Psoas muscle (tissue), 8 donors: ENCODE measurements around the gene IQSEC3. TPM values are rescaled to one million over a fixed set of nuclear protein-coding genes. Genes with fewer than 3 reads are reported as not detected.

ENCODE experiments used
- ATAC-seq, 4 donors: fragments of 200-7000 bp; cut with Tn5 transposase; one replicate each; pipeline ENCODE4 v1.9.1; 2020; ENCODE audit warnings: moderate library complexity in 3 of 4, mild to moderate bottlenecking in 2 of 4
- DNase-seq, 2 donors: peaks; one replicate each; pipeline ENCODE4 v3.0.0-alpha.2; 2020
- H3K27ac ChIP-seq: fragments of 200-600 bp; one replicate; pipeline ENCODE4 v1.8.0; 2022
- H3K27me3 ChIP-seq, 3 donors: fragments of 200-600 bp in 1 of 3; one replicate each; pipeline versions ENCODE4 v1.6.1 to v1.8.0; 2013 to 2022; ENCODE audit warnings: low read length in 2 of 3, mild to moderate bottlenecking in 2 of 3, moderate library complexity in 1 of 3; ENCODE audit not compliant: insufficient read depth in 3 of 3
- H3K36me3 ChIP-seq, 2 donors: fragments of 200-600 bp in 1 of 2; one replicate each; pipeline versions ENCODE4 v1.6.1 to v1.8.0; 2013 to 2022; ENCODE audit warnings: low read depth in 1 of 2, mild to moderate bottlenecking in 1 of 2, moderate library complexity in 1 of 2; ENCODE audit not compliant: insufficient read depth in 1 of 2
- H3K4me1 ChIP-seq: fragments of 200-600 bp; one replicate; pipeline ENCODE4 v1.8.0; 2022
- H3K4me3 ChIP-seq: fragments of 200-600 bp; one replicate; pipeline ENCODE4 v1.8.0; 2022; ENCODE audit warnings: mild to moderate bottlenecking
- H3K9me3 ChIP-seq: fragments of 200-600 bp; one replicate; pipeline ENCODE4 v1.8.0; 2022
- WGBS, 3 donors: extraction: QIAGEN DNeasy Blood & Tissue Kit; methylation state at CpG; one replicate each; pipeline versions ENCODE4 v1.1.6 to v1.1.7; 2013; 5-methylcytosine and 5-hydroxymethylcytosine counted together
- intact Hi-C, 2 donors: fragments of 100-400 bp; cut with DNase I; formaldehyde crosslinking; loops; one replicate each; pipeline versions ENCODE4 v1.11.0 to v1.14.2; 2022
- polyA plus RNA-seq, 3 donors: library from polyadenylated mRNA; stranded (reverse); fragments of 200-250 nt; gene quantifications; one replicate each; pipeline ENCODE4 v1.2.3, GENCODE V29; 2013
- total RNA-seq, 4 donors: library from RNA; stranded (reverse); fragmentation: NEBNext Ultra II Directional in 2 of 4; extraction: Animal tissue kit (Norgen Biotek cat#: 25700) in 2 of 4; gene quantifications; one replicate each; pipeline versions ENCODE4 v1.2.1 to v1.2.4, GENCODE V29; 2021 to 2023
- TF ChIP-seq, protein P1 (sequence below): fragments of 200-600 bp; IDR thresholded peaks from one replicate; pipeline ENCODE4 v1.8.0; 2022; ENCODE audit warnings: antibody characterized with exemption
- donor health status: healthy with polysubstance abuse.
- donor health status: DM: no; HTN: no; CAD: no; lungs with moderate emphysema.
- donor health status: Bipolar disorder and iron deficiency.
- donor health status: healthy.
- donor health status: DM: yes; HTN: yes; CAD: no.
- donor health status: DM: no; HTN: no; CAD: no.
- donor health status: DM: no; HTN: no; CAD: no.
- donor health status: DM: yes; HTN: yes; CAD: no.

IQSEC3 gene
- total and polyA plus RNA-seq, 7 donors, result 0.23 to 1.8 (median 0.58) TPM

DNA sequence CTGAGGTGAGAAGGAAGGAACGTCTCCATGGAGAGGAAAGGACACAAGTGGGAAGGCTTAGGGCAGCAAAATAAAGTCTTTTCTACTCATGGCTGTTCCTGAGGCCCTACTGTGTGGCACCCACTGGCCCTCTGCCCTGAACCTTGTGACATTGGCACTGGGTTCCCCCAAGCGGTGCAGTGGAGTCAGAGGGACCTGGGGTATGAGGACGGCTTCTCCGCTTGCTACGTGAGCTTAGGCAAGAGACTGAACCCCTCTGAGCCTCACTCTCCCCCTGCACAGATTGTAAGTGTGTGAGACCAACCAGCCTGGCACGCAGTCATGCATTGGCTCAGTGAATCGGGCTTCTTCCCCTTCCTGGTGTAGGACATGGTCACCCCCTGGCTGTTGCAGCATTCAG, 127.7 kb downstream of the IQSEC3 start:
- peaks cover 0 to 13% (median 7%) of the 10 kb centered on the region in 3 donors for H3K27me3 ChIP-seq

DNA sequence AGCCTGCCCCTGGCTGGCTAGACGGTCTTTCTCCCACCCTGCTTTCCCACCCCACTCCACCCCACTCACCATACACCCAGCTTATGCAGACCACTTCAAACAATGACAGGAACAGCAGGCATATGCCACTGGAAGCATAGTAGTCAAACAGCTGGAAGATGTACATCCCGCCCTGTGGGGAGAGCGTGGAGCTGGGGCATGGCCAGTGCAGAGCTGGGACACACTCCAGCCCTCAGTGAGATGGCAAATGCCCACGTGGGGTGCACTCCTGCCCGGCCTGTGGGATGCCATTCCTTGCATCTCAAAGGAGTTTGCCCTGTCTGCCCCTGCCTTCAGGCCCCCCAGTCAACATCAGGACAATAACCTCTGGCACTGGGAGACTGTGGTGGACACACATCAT, 128.6 kb downstream of the IQSEC3 start:
- Histone ChIP-seq H3K36me3 (no peaks in the 10 kb centered on the region), H3K4me3 (no peak overlapping the region), H3K27ac (no peak overlapping the region), H3K27me3 (peaks cover 0 to 5% (median 5%) of the 10 kb centered on the region in 3 donors), H3K9me3 (no peaks in the 10 kb centered on the region), H3K4me1 (no peaks in the 10 kb centered on the region)
- intact Hi-C loops, result no loop called here
- DNase-seq (peak in 1 of 2 donors; percentile 26), ATAC-seq (no peak)
- 47 to 69% (median 64%) methylated on average over 5 of the region's 5 CpGs for WGBS, 3 donors
- TF ChIP-seq, protein P1, sequence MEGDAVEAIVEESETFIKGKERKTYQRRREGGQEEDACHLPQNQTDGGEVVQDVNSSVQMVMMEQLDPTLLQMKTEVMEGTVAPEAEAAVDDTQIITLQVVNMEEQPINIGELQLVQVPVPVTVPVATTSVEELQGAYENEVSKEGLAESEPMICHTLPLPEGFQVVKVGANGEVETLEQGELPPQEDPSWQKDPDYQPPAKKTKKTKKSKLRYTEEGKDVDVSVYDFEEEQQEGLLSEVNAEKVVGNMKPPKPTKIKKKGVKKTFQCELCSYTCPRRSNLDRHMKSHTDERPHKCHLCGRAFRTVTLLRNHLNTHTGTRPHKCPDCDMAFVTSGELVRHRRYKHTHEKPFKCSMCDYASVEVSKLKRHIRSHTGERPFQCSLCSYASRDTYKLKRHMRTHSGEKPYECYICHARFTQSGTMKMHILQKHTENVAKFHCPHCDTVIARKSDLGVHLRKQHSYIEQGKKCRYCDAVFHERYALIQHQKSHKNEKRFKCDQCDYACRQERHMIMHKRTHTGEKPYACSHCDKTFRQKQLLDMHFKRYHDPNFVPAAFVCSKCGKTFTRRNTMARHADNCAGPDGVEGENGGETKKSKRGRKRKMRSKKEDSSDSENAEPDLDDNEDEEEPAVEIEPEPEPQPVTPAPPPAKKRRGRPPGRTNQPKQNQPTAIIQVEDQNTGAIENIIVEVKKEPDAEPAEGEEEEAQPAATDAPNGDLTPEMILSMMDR, result no peak

More for the DNA sequence above, 127.7 kb downstream of the IQSEC3 start:
- Histone ChIP-seq H3K4me1 (no peaks in the 10 kb centered on the region), H3K27ac (no peak overlapping the region), H3K36me3 (no peaks in the 10 kb centered on the region), H3K4me3 (no peak overlapping the region), H3K9me3 (no peaks in the 10 kb centered on the region)
- intact Hi-C loops, result no loop called here
- no peak for ATAC-seq
- 76 to 85% (median 84%) methylated on average over 7 of the region's 7 CpGs for WGBS, 3 donors
- TF ChIP-seq, protein P1, result no peak
- peak in 1 of 2 donors; percentile 38 for DNase-seq

DNA sequence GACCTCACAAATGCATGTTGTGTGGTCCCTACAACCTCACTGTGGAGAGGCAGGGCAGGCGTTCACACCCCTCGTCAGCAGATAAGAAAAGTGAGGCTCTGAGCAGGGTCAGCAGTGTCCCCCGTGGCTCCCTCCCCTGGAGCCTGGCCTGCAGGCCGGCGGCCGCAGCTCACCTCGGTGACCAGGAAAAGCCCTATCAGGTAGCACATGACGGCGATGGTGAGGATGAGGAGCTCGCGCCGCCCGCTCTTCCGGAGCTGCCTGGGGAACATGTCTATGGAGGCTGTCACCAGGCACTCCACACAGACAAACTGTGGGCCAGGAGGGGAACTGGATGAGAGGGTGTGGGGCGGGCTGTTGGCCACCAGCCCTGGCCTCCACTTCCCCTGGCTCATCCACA, 129.4 kb downstream of the IQSEC3 start:
- WGBS, 3 donors, result 87 to 91% (median 89%) methylated on average over 15 of the region's 15 CpGs
- no peak overlapping the region for H3K27ac ChIP-seq
- H3K27me3 ChIP-seq, result no peaks in the 10 kb centered on the region
- no peaks in the 10 kb centered on the region for H3K36me3 ChIP-seq
- TF ChIP-seq, protein P1, result no peak
- H3K4me1 ChIP-seq, result no peaks in the 10 kb centered on the region
- no peaks in the 10 kb centered on the region for H3K9me3 ChIP-seq
- DNase-seq (peak in 1 of 2 donors; percentile 13), ATAC-seq (no peak)
- intact Hi-C loops, result no loop called here
- no peak overlapping the region for H3K4me3 ChIP-seq

GRCh38 chr12:196436-196835, 129.9 kb downstream of the IQSEC3 start:
- Histone ChIP-seq H3K4me1 (no peaks in the 10 kb centered on the region), H3K4me3 (no peak overlapping the region), H3K27me3 (no peaks in the 10 kb centered on the region), H3K36me3 (no peaks in the 10 kb centered on the region), H3K27ac (no peak overlapping the region), H3K9me3 (no peaks in the 10 kb centered on the region)
- peak in 1 of 2 donors; percentile 18 for DNase-seq
- WGBS, 3 donors, result 65 to 70% (median 65%) methylated on average over 4 of the region's 4 CpGs
- intact Hi-C loops, result no loop called here
- TF ChIP-seq, protein P1, result no peak
- ATAC-seq, result no peak

DNA sequence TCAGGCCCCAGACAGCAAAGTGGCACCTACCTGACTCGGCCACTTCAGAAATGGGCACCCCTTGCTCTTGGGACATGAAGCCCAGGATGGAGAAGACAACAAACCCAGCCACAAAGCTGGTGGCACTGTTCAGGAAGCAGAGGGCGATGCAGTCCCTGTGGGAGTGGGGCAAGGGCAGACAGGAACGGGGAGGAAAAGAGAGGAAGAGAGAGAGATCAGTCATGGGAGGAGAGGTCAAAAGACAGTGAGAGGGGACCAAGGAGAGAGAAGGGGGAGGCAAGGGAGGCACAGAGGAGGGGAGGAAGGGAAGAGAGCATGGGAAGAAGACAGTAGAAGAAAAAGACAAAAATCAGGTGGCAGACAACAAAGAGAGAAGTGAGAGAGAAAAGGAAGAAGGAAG, 130.8 kb downstream of the IQSEC3 start:
- Histone ChIP-seq H3K4me3 (no peak overlapping the region), H3K4me1 (peaks cover 6% of the 10 kb centered on the region), H3K36me3 (no peaks in the 10 kb centered on the region), H3K27me3 (no peaks in the 10 kb centered on the region), H3K9me3 (no peaks in the 10 kb centered on the region), H3K27ac (no peak overlapping the region)
- TF ChIP-seq, protein P1, result no peak
- WGBS, 3 donors, result 78 to 84% (median 82%) methylated on average over 3 of the region's 3 CpGs
- ATAC-seq (no peak), DNase-seq (no peak)
- intact Hi-C loops, result no loop called here
